ENCODE results near the gene SLC5A10.
"Not testable (repeated sequence)": the region's sequence is repeated elsewhere in the genome, so short reads cannot be mapped to it uniquely, and the experiment has no call there.

SLC5A10 gene

GRCh38 chr17:18951941-18952842 is at the start of gene SLC5A10:
Gene SLC5A10, plus strand, starts transcription at chr17:18952165. Its CDS starts 41 bp downstream, at chr17:18952206.
- no peak for DNase-seq (ENCODE audit: low read depth)

DNA sequence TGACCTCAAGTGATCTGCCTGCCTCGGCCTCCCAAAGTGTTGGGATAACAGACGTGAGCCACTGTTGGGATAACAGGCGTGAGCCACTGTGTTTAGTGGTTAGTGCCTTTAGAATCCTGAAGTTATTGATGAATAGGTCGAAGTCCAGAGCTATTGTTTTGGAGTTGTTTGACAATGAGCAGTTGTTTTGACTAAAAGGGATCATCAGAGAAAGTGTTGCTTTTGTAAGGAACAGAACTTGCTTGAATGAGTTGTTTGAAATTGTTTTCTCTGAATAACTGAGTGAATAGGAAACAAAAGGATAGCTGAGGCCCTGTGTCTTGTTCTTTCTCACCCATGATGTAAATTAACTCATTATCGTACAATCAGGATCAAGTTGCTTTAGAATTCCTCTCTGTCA is 47.5 kb upstream of the SLC5A10 start:
- DNase-seq (ENCODE audit: low read depth): no peak

DNA sequence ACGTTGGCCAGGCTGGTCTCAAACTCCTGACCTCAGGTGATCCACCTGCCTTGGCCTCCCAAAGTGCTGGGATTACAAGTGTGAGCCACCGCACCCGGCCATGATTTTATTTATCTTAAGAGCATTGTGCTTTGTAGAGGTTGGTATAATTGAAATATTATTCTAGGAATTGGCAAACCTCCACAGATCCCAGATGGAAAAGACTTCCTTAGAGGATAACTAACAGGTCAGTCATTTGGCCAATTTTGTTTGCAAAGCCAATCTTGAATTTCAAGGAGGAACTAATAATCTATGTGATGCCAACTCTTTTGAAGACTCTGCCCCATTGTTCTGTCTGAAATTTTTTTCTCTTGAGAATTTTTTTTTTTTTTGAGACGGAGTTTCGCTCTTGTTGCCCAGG is 46.7 kb upstream of the SLC5A10 start:
- no peak for DNase-seq (ENCODE audit: low read depth)

DNA sequence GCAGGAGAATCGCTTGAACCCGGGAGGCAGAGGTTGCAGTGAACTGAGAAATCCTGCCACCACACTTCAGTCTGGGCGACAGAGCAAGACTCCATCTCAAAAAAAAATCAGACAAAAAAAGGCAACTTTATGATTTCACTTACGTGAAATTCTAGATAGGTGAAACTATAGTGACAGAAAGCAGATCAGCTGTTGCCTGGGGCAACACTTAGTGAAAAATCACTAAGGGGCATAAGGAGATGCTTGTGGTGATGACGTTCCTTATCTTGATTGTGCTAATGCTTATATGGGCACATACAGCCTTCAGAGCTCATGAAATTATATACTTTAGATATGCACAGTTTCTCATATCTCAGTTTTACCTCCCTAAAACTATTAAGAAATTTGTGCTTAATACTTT is 41.6 kb upstream of the SLC5A10 start:
- DNase-seq (ENCODE audit: low read depth): no peak

DNA sequence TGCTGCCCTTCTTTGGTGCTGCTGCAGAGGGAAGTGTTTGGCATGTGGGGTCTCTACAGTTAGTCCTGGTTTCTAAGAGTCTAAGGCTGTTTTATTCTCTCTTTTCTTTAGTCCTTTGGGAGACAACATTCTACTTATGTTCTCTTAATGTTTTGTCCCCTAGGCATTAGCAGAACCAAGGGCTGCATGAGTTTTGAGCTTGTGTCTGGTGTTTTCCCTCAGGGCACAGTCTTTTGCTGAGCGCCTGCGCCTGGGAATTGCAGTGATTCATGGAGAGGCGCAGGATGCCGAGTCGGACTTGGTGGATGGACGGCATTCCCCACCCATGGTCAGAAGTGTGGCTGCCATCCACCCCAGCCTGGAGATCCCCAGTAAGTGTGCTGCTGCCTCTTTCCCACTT is 41.1 kb upstream of the SLC5A10 start:
- no peak for DNase-seq (ENCODE audit: low read depth)

- no peak for DNase-seq (ENCODE audit: low read depth)
Measured at GRCh38 chr17:18916816-18917500, 35.0 kb upstream of the SLC5A10 start.

- no peak for DNase-seq (ENCODE audit: low read depth)
Measured at GRCh38 chr17:18917506-18918032, 34.4 kb upstream of the SLC5A10 start.

DNA sequence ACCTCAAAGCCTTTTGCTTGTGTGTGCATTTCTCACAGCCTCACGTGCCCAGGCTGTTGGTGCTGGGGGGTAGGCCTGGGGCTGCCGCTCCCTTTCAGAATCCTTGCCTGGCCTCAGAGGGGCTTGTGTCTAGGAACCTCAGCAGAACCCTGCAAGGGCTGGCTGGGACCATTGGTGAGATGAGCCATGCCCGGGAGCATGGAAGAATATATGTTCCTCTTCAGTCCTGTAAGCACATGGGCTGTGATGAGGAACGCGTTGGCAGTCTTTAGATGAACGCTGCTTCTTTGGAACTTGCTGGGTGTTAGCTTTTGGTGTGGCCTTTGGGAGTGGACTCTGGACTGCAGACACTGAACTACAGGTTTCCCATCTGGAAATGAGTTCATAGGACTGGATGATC is 32.0 kb upstream of the SLC5A10 start:
- DNase-seq (ENCODE audit: low read depth): no peak

- no peak for DNase-seq (ENCODE audit: low read depth)
Measured at GRCh38 chr17:18920911-18921441, 31.0 kb upstream of the SLC5A10 start.

DNA sequence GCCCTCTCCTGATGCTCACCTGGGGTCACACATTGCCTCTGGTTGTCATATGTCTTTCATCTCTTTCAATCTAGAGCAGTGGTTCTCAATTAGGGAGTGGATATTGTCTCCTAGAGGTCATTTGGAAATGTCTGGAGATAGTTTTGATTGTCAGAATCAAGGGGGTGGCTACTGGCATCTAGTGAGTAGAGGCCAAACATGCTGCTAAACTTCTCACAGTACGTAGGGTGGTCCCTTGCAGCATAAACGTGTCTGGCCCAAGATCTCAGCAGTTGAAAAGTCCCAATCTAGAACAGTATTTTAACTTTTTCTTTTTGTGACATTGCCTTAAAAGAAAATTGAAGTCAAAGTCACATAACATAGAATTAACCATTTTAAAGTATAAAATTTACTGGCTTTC is 30.5 kb upstream of the SLC5A10 start:
- no peak for DNase-seq (ENCODE audit: low read depth)

DNA sequence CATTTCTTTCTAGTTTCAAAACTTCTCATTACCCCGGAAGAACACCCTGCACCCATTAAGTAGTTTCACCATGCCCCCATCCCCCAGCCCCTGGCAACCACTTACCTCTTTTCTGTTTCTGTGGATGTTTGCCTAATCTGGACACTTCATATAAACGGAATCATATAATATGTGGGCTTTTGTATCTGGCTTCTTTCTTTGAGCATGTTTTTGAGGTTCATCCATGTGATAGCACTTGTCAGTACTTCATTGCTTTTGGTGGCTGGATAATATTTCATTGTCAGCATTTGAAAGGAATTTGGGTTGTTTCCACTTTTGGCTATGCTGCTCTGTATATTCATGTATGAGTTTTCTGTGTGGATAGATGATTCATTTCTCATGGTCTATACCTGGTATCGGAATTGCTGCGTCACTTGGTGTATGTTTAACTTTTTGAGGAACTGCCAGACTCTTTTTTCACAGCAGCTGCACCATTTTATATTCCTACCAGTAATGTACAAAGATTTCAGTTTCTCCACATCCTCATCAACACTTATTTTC is 30.0 kb upstream of the SLC5A10 start:
- DNase-seq (ENCODE audit: low read depth): no peak

DNA sequence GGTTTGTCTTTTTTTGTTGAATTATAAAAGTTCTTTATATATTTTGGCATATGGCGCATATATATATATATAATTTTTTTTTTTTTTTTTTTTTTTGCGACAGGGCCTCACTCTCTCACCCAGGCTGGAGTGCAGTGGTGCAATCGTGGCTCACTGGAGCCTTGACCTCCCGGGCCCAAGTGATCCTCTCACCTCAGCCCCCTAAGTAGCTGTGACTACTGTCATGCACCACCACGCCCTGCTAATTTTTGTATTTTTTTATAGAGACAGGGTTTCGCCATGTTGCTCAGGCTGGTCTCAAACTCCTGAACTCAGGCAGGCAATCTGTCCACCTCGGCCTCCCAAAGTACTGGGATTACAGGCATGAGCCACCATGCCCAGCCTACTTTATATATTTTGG is 29.4 kb upstream of the SLC5A10 start:
- not testable (repeated sequence) for DNase-seq (ENCODE audit: low read depth)

- no peak for DNase-seq (ENCODE audit: low read depth)
Measured at GRCh38 chr17:18925187-18925586, 26.8 kb upstream of the SLC5A10 start.

DNA sequence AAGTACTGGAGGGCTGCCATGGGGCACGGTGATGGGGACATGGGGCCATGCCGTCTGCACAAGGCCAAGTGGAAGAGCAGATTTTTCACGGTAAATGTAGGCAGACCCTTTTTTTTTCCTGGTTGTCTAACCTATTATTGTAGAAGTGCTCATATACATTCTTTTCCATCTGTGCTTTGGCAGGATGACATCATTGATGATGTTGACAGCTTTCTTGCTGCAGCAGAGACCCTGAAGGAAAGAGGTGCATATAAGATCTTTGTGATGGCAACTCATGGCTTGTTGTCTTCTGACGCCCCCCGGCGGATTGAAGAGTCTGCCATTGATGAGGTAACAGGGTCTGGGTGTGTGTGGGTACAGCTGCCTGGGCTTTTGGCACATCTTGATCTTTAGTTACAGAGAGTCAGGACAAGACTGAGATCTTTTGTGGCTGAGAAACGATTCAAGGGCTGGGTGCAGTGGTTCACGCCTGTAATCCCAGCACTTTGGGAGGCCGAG is 23.3 kb upstream of the SLC5A10 start:
- DNase-seq (ENCODE audit: low read depth): no peak

DNA sequence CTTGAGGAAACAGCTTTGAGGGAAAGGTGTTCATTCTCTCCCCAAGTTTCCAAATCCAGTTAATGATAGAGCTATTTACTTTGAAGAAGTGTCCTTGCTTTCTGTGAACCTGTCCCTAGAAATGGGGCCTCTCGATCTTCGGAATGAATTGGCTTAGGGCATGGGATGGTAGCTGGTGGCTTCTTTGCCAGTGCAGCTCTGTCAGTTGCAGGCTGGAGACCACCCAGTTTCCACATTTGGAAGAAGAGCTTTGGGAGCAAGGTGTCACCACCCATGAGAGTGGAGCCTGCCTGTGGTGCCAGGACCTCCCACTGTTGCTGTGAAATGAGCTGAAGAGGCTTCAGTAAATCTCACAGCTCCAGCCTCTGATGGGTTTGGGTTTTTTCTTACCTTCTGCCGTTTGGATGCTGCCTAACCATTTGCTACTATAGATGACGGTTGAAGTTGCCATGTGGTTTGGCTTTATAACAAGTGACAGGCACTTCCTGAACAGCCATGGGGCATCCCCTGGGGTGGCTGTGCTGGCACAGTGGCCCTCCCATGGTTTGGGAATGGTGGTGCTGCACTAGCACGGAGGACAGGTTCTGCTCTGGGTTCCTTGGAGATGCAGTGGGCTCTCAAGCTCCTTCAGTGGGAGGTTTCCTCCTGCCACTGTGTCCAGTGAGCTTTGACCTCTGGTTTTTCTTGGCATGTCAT is 19.5 kb upstream of the SLC5A10 start:
- DNase-seq (ENCODE audit: low read depth): no peak

DNA sequence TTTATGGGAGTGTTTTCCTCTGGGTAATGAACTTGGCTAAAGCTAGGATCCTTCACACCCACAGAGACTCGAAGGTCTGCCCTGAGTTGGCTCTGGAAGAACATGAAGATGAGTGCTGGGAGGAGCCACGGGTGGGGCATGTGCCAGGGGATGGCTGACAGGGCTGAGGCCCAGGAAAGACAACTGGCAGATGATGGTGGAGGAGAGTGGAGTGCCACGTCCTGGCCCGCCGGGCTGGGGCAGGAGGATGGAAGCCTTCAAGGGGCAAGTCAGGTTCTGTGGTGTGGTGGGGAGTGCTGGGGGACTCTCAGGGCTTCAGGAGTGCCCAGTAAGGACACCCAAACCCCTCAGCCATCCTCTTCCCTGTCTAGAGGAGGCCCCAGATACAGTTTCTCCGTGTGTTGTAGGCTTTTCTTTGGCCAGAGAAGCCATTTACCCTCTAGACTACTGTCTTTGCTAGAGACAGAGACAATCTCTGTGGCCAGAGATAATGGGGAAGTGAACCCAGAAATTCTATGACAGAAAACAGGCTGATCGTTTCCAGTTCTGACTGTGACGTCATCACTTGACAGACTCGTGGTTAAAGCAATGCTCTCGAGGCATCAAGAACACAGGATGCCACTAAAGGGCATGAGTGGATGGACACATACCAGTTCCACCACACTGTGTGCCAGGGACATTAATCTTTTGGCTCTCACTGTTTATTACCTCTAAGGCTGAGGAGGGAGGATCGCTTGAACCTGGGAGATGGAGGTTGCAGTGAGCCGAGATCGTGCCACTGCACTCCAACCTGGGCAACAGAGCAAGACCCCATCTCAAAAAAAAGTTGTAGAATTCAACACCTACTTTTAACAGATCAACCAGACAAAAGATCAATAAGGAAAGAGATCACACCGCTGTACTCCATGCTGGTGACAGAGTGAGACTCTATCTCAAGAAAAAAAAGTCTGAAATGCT is 18.6 kb upstream of the SLC5A10 start:
- DNase-seq (ENCODE audit: low read depth): no peak

DNA sequence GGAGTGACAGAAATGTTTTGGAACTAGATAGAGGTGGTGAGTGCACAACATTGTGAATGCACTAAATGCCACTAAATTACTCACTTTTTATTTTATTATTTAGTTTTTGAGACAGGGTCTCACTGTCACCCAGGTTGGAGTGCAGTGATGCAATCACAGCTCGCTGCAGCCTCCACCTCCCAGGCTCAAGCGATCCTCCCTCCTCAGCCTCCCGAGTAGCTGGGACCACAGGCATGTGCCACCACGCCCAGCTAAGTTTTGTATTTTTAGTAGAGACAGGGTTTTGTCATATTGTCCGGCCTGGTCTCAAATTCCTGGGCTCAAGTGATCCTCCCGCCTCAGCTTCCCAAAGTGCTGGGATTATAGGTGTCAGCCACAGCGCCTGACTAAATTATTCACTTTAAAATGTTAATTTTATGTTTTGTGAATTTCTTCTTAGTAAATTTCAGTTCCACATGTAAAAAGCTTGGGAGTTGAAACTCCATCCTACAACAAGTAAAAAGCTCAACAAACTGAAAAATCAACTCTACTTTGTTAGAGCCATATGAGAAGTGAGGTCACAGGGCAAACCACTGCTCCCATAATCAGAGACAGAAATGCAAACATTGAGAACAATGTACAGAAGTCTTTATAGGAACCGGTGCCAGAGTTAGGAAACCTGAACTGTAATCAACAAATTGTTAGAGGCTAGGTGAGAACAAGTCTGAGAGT is 13.8 kb upstream of the SLC5A10 start:
- no peak for DNase-seq (ENCODE audit: low read depth)

GRCh38 chr17:18938692-18939023 is 13.3 kb upstream of the SLC5A10 start:
- no peak for DNase-seq (ENCODE audit: low read depth)

- DNase-seq (ENCODE audit: low read depth): no peak
Measured at GRCh38 chr17:18944646-18945045, 7.3 kb upstream of the SLC5A10 start.

- DNase-seq (ENCODE audit: low read depth): no peak
Measured at GRCh38 chr17:18946536-18946935, 5.4 kb upstream of the SLC5A10 start.
